HCT116 (cell line): ENCODE data around the gene PIGW. TPM values are rescaled to one million over a fixed set of nuclear protein-coding genes. Genes with fewer than 3 reads are reported as not detected.

Source experiments
- ATAC-seq: fragments of 200-7000 bp; cut with Tn5 transposase; 2 replicates; pipeline ENCODE4 v1.9.1; 2020; ENCODE audit warnings: mild to moderate bottlenecking, moderate library complexity
- BruUV-seq: library from RNA; stranded (reverse); fragments of 400-500 nt; replicated peaks from 2 replicates; lab custom pipeline; 2021; lab: Mats Ljungman, UMichigan
- CTCF ChIA-PET: fragments of 300-600 bp; sonication (Branson Sonifier 250); formaldehyde crosslinking; loops from one replicate; lab custom pipeline; 2021; ENCODE audit warnings: antibody characterized with exemption; lab: Charles Lee
- POLR2A ChIA-PET: fragments of 300-600, 350-600 bp; sonication (Branson Sonifier 250); formaldehyde crosslinking; loops from one replicate; lab custom pipeline; 2021; ENCODE audit warnings: antibody characterized with exemption; lab: Charles Lee
- RAD21 ChIA-PET, 2 experiments: fragments of 300-600 bp; sonication (Branson Sonifier 250); formaldehyde crosslinking; loops; one replicate each; lab custom pipeline; 2023; ENCODE audit warnings: low total read pairs in 2 of 2; ENCODE audit not compliant: uncharacterized antibody in 2 of 2, unreplicated experiment in 2 of 2, low non-redundant PET in 1 of 2; lab: Charles Lee
- DNase-seq: peaks from one replicate; pipeline ENCODE4 v3.0.0-alpha.2; 2010; ENCODE audit warnings: low read depth, low spot score
- H2AFZ ChIP-seq: fragments of 200-600 bp; shearing (Covaris generic), sonication (generic); 2 replicates; pipeline ENCODE4 v1.6.1; 2017; ENCODE audit warnings: low read depth, mixed run types, mixed read lengths, antibody characterized with exemption, low read length; ENCODE audit not compliant: poor library complexity, severe bottlenecking
- H3K27ac ChIP-seq: 2 replicates; pipeline ENCODE4 v1.5.1; 2012; ENCODE audit warnings: low read depth, low read length
- H3K27me3 ChIP-seq: fragments of 200-600 bp; sonication (generic); 2 replicates; pipeline ENCODE4 v1.6.1; 2016; ENCODE audit warnings: mixed run types, low read length, mixed read lengths; ENCODE audit not compliant: insufficient read depth
- H3K36me3 ChIP-seq, 2 experiments: fragments of 200-500 bp in 1 of 2; fragments of 200-600 bp in 1 of 2; sonication (Bioruptor generic) in 1 of 2; sonication (generic) in 1 of 2; 2 replicates each; pipeline versions ENCODE4 v1.5.1 to v1.6.1; 2014 to 2016; ENCODE audit warnings: low read length in 2 of 2, inconsistent platforms in 1 of 2, mixed read lengths in 1 of 2, mixed run types in 1 of 2; ENCODE audit not compliant: insufficient read depth in 2 of 2, control insufficient read depth in 1 of 2
- H3K4me1 ChIP-seq, 2 experiments: fragments of 200-600 bp in 1 of 2; sonication (generic) in 1 of 2; 2 replicates each; pipeline versions ENCODE4 v1.5.1 to v1.6.1; 2012 to 2017; ENCODE audit warnings: low read length in 2 of 2, inconsistent platforms in 1 of 2, mild to moderate bottlenecking in 1 of 2, mixed read lengths in 1 of 2, mixed run types in 1 of 2, moderate library complexity in 1 of 2; ENCODE audit not compliant: insufficient read depth in 2 of 2, control insufficient read depth in 1 of 2
- H3K4me2 ChIP-seq: fragments of 200-600 bp; sonication (generic); 2 replicates; pipeline ENCODE4 v1.6.1; 2017; ENCODE audit warnings: mixed run types, low read length, mixed read lengths
- H3K4me3 ChIP-seq, 2 experiments: fragments of 200-600 bp in 1 of 2; sonication (generic) in 1 of 2; replicated peaks in 1 of 2; 2 replicates each; pipeline ENCODE4 v1.5.1; 2011 to 2016; ENCODE audit warnings: low read length in 2 of 2, control low read depth in 1 of 2, low read depth in 1 of 2, mild to moderate bottlenecking in 1 of 2, mixed read lengths in 1 of 2, mixed run types in 1 of 2
- H3K79me2 ChIP-seq: fragments of 200-600 bp; sonication (generic); 2 replicates; pipeline ENCODE4 v1.6.1; 2017; ENCODE audit warnings: mild to moderate bottlenecking, mixed run types, low read length, moderate library complexity, mixed read lengths; ENCODE audit not compliant: insufficient read depth
- H3K9ac ChIP-seq: fragments of 200-600 bp; sonication (generic); 2 replicates; pipeline ENCODE4 v1.6.1; 2016; ENCODE audit warnings: low read length, mixed read lengths
- H3K9me2 ChIP-seq: fragments of 200-600 bp; sonication (generic), shearing (Covaris generic); 2 replicates; pipeline ENCODE4 v1.6.1; 2017; ENCODE audit warnings: mixed run types, mild to moderate bottlenecking, moderate library complexity; ENCODE audit not compliant: insufficient read depth
- H3K9me3 ChIP-seq, 2 experiments: fragments of 200-500 bp in 1 of 2; fragments of 200-600 bp in 1 of 2; sonication (Bioruptor generic) in 1 of 2; sonication (generic) in 1 of 2; 2 replicates each; pipeline ENCODE4 v1.6.1; 2014 to 2017; ENCODE audit warnings: low read length in 2 of 2, mixed read lengths in 2 of 2, inconsistent platforms in 1 of 2, low read depth in 1 of 2, mild to moderate bottlenecking in 1 of 2, mixed run types in 1 of 2, moderate library complexity in 1 of 2; ENCODE audit not compliant: control insufficient read depth in 1 of 2, insufficient read depth in 1 of 2
- H4K20me1 ChIP-seq: fragments of 200-600 bp; sonication (generic), shearing (Covaris generic); 2 replicates; pipeline ENCODE4 v1.6.1; 2017; ENCODE audit warnings: mixed run types, mild to moderate bottlenecking, moderate library complexity; ENCODE audit not compliant: insufficient read depth
- CBX3 ChIP-seq: IDR thresholded peaks from 2 replicates; pipeline ENCODE4 v1.6.1; 2012; ENCODE audit warnings: low read depth
- CEBPB ChIP-seq: IDR thresholded peaks from 2 replicates; pipeline ENCODE4 v1.6.1; 2012; ENCODE audit warnings: low read depth
- EZH2 ChIP-seq: fragments of 200-600 bp; sonication (generic); IDR thresholded peaks from 2 replicates; pipeline ENCODE4 v1.6.1; 2017; ENCODE audit warnings: antibody characterized with exemption, mixed run types
- FOSL1 ChIP-seq: IDR thresholded peaks from 2 replicates; pipeline ENCODE4 v1.6.1; 2012; ENCODE audit warnings: low read depth
- POLR2A ChIP-seq: IDR thresholded peaks from 2 replicates; pipeline ENCODE4 v1.7.0; 2011; ENCODE audit warnings: borderline replicate concordance; ENCODE audit not compliant: insufficient read depth, insufficient read length; ENCODE audit errors: extremely low read depth
- SRF ChIP-seq: IDR thresholded peaks from 2 replicates; pipeline ENCODE4 v1.6.1; 2012; ENCODE audit warnings: low read depth
- TCF7L2 ChIP-seq: IDR thresholded peaks from 2 replicates; pipeline ENCODE4 v1.7.0; 2011; ENCODE audit warnings: borderline replicate concordance, inconsistent platforms; ENCODE audit not compliant: insufficient read depth, insufficient read length; ENCODE audit errors: extremely low read depth
- intact Hi-C: fragments of 100-400 bp; cut with micrococcal nuclease; formaldehyde crosslinking; loops from 2 replicates; pipeline ENCODE4 v1.10.0; 2022
- total RNA-seq: library from RNA; stranded (reverse); gene quantifications from one replicate; pipeline ENCODE4 v1.2.1, GENCODE V29; 2021; ENCODE audit not compliant: unreplicated experiment
- TF ChIP-seq, protein P1 (sequence below): IDR thresholded peaks from 2 replicates; pipeline ENCODE4 v1.6.1; 2012; ENCODE audit warnings: low read depth
- TF ChIP-seq, protein P2 (sequence below), 3 experiments: fragments of 200-600 bp in 1 of 3; sonication (generic) in 1 of 3; IDR thresholded peaks in 2 of 3; conservative IDR thresholded peaks in 1 of 3; 2 replicates each; pipeline ENCODE4 v1.5.1; 2012 to 2017; ENCODE audit warnings: low read depth in 2 of 3, low read length in 2 of 3, antibody characterized with exemption in 1 of 3, borderline replicate concordance in 1 of 3, control low read depth in 1 of 3, mild to moderate bottlenecking in 1 of 3, mixed read lengths in 1 of 3, mixed run types in 1 of 3, moderate library complexity in 1 of 3; ENCODE audit not compliant: insufficient read depth in 1 of 3
- TF ChIP-seq, protein P3 (sequence below): IDR thresholded peaks from 2 replicates; pipeline ENCODE4 v1.6.1; 2011; ENCODE audit warnings: mild to moderate bottlenecking, low read length, moderate library complexity; ENCODE audit not compliant: insufficient replicate concordance; ENCODE audit errors: extremely low read depth

PIGW gene
- total RNA-seq, 1 experiment from 2014 or later: 16.4 TPM

DNA sequence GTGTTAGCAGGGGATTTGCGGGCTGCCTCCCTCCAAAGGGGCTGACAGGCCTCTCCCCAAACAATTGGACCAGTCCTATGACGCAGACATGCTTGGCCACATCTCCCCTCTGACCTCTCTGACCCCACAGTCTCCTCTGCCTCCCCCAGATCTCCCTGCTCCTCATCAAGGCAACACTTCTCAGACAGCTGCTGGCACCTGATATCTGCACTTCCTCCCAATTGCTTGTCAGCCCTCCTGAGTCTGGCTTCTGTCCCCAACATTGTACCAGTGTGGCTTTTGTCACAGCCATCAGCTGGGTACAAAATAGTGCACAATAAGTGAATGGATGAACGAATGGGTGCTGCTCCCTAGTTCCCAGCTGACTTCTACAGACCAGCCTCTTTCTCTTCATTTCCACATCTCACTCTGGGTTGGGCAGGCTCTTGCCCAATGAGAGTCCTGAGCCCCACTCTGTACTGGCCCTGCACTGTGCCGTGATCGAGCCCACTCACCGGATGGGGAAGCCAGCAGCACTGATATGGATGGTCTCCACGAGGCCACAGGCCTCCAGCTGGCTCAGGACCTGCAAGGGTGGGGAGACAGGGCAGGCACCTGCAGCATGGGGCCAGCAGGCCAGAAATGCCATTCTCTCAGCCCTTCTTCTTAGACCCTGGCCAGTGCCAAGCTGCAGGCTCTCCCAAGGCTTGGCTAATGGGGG lies 31.2 kb upstream of the PIGW start:
- Histone ChIP-seq H3K4me1 (no peaks in the 10 kb centered on the region), H3K27me3 (no peaks in the 10 kb centered on the region), H2AFZ (no peak overlapping the region), H3K79me2 (no peaks in the 10 kb centered on the region), H4K20me1 (no peaks in the 10 kb centered on the region), H3K4me2 (no peak overlapping the region), H3K9me2 (no peaks in the 10 kb centered on the region), H3K4me3 (no peak overlapping the region), H3K36me3 (peaks cover 47 to 76% of the 10 kb centered on the region in 2 experiments), H3K9me3 (no peaks in the 10 kb centered on the region), H3K9ac (no peak overlapping the region), H3K27ac (no peak overlapping the region)
- RAD21 ChIA-PET: no interaction called here
- DNase-seq: no peak
- ATAC-seq: no peak
- intact Hi-C loops: no loop called here
- CTCF ChIA-PET: no interaction called here
- no peak for TF ChIP-seq SRF
- TF ChIP-seq CBX3: no peak
- no peak for TF ChIP-seq POLR2A
- TF ChIP-seq, protein P1, sequence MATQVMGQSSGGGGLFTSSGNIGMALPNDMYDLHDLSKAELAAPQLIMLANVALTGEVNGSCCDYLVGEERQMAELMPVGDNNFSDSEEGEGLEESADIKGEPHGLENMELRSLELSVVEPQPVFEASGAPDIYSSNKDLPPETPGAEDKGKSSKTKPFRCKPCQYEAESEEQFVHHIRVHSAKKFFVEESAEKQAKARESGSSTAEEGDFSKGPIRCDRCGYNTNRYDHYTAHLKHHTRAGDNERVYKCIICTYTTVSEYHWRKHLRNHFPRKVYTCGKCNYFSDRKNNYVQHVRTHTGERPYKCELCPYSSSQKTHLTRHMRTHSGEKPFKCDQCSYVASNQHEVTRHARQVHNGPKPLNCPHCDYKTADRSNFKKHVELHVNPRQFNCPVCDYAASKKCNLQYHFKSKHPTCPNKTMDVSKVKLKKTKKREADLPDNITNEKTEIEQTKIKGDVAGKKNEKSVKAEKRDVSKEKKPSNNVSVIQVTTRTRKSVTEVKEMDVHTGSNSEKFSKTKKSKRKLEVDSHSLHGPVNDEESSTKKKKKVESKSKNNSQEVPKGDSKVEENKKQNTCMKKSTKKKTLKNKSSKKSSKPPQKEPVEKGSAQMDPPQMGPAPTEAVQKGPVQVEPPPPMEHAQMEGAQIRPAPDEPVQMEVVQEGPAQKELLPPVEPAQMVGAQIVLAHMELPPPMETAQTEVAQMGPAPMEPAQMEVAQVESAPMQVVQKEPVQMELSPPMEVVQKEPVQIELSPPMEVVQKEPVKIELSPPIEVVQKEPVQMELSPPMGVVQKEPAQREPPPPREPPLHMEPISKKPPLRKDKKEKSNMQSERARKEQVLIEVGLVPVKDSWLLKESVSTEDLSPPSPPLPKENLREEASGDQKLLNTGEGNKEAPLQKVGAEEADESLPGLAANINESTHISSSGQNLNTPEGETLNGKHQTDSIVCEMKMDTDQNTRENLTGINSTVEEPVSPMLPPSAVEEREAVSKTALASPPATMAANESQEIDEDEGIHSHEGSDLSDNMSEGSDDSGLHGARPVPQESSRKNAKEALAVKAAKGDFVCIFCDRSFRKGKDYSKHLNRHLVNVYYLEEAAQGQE: no peak
- TF ChIP-seq, protein P2, sequence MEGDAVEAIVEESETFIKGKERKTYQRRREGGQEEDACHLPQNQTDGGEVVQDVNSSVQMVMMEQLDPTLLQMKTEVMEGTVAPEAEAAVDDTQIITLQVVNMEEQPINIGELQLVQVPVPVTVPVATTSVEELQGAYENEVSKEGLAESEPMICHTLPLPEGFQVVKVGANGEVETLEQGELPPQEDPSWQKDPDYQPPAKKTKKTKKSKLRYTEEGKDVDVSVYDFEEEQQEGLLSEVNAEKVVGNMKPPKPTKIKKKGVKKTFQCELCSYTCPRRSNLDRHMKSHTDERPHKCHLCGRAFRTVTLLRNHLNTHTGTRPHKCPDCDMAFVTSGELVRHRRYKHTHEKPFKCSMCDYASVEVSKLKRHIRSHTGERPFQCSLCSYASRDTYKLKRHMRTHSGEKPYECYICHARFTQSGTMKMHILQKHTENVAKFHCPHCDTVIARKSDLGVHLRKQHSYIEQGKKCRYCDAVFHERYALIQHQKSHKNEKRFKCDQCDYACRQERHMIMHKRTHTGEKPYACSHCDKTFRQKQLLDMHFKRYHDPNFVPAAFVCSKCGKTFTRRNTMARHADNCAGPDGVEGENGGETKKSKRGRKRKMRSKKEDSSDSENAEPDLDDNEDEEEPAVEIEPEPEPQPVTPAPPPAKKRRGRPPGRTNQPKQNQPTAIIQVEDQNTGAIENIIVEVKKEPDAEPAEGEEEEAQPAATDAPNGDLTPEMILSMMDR (IDR thresholded peaks at IDR 0.05 in 2 of 3, conservative IDR thresholded peaks at IDR 0.05 in 1 of 3; ENCODE audit: borderline replicate concordance in 1 of 3, insufficient read depth in 1 of 3, low read depth in 2 of 3, low read length in 2 of 3): no peak
- TF ChIP-seq EZH2: no peak
- TF ChIP-seq CEBPB: no peak
- no peak for TF ChIP-seq FOSL1
- TF ChIP-seq, protein P3, sequence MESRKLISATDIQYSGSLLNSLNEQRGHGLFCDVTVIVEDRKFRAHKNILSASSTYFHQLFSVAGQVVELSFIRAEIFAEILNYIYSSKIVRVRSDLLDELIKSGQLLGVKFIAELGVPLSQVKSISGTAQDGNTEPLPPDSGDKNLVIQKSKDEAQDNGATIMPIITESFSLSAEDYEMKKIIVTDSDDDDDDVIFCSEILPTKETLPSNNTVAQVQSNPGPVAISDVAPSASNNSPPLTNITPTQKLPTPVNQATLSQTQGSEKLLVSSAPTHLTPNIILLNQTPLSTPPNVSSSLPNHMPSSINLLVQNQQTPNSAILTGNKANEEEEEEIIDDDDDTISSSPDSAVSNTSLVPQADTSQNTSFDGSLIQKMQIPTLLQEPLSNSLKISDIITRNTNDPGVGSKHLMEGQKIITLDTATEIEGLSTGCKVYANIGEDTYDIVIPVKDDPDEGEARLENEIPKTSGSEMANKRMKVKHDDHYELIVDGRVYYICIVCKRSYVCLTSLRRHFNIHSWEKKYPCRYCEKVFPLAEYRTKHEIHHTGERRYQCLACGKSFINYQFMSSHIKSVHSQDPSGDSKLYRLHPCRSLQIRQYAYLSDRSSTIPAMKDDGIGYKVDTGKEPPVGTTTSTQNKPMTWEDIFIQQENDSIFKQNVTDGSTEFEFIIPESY: no peak
- no peak for TF ChIP-seq TCF7L2
- POLR2A ChIA-PET: no interaction called here
- BruUV-seq: no TSS peak
